Osteoblast (primary cell): ENCODE results near the gene MUC4. TPM values are rescaled to one million over a fixed set of nuclear protein-coding genes. Genes with fewer than 3 reads are reported as not detected.

ENCODE experiments used
- DNase-seq: peaks from one replicate; pipeline ENCODE4 v3.0.0; 2011; ENCODE audit warnings: low spot score, mixed read lengths; ENCODE audit not compliant: insufficient read length; ENCODE audit errors: missing footprints
- H2AFZ ChIP-seq: 2 replicates; pipeline ENCODE4 v1.6.0; 2011; ENCODE audit warnings: mild to moderate bottlenecking, low read length
- H3K27ac ChIP-seq: 2 replicates; pipeline ENCODE4 v1.5.1; 2011; ENCODE audit warnings: mild to moderate bottlenecking, low read depth, low read length, moderate library complexity
- H3K27me3 ChIP-seq: 2 replicates; pipeline ENCODE4 v1.6.0; 2012; ENCODE audit warnings: mild to moderate bottlenecking, control low read depth, inconsistent platforms, low read length, moderate library complexity; ENCODE audit not compliant: insufficient read depth
- H3K36me3 ChIP-seq: 2 replicates; pipeline ENCODE4 v1.5.1; 2011; ENCODE audit warnings: mild to moderate bottlenecking, low read length, control low read depth, moderate library complexity; ENCODE audit not compliant: insufficient read depth
- H3K4me1 ChIP-seq: 2 replicates; pipeline ENCODE4 v1.5.1; 2011; ENCODE audit warnings: mild to moderate bottlenecking, low read length, control low read depth, moderate library complexity; ENCODE audit not compliant: insufficient read depth
- H3K4me2 ChIP-seq: 2 replicates; pipeline ENCODE4 v1.6.0; 2011; ENCODE audit warnings: mild to moderate bottlenecking, low read length; ENCODE audit not compliant: insufficient read depth
- H3K4me3 ChIP-seq: fragments of 200-600 bp; sonication (generic); 3 replicates; pipeline ENCODE4 v1.5.1; 2012; ENCODE audit warnings: mild to moderate bottlenecking, low read length, inconsistent platforms; ENCODE audit not compliant: insufficient read depth
- H3K79me2 ChIP-seq: 2 replicates; pipeline ENCODE4 v1.6.0; 2012; ENCODE audit warnings: mild to moderate bottlenecking, low read length, control low read depth, inconsistent platforms; ENCODE audit not compliant: insufficient read depth
- H3K9me3 ChIP-seq: 2 replicates; pipeline ENCODE4 v1.5.1; 2011; ENCODE audit warnings: low read depth, low read length, control low read depth
- H4K20me1 ChIP-seq: 2 replicates; pipeline ENCODE4 v1.6.0; 2012; ENCODE audit warnings: mild to moderate bottlenecking, low read length, control low read depth; ENCODE audit not compliant: insufficient read depth
- CTCF ChIP-seq: IDR thresholded peaks from 2 replicates; pipeline ENCODE4 v1.5.1; 2011; ENCODE audit warnings: mild to moderate bottlenecking, low read depth, low read length, moderate library complexity; ENCODE audit errors: extremely low read depth
- total RNA-seq: library from RNA; depleted of rRNA; stranded (reverse); fragments of >200 nt; gene quantifications from 2 replicates; pipeline ENCODE4 v1.2.3, GENCODE V29; 2012

Gene MUC4
- total RNA-seq, 1 donor = not detected

- TF ChIP-seq CTCF = no peak
- Histone ChIP-seq H4K20me1 (no peaks in the 10 kb centered on the region), H3K9me3 (no peaks in the 10 kb centered on the region), H3K27ac (no peak overlapping the region), H3K4me2 (no peak overlapping the region), H3K27me3 (peaks cover 14% of the 10 kb centered on the region), H3K36me3 (no peaks in the 10 kb centered on the region), H3K79me2 (no peaks in the 10 kb centered on the region), H3K4me1 (no peaks in the 10 kb centered on the region), H2AFZ (no peak overlapping the region), H3K4me3 (no peak overlapping the region)
- DNase-seq = peak; percentile 22
These were observed 65.0 kb downstream of the MUC4 start for GRCh38 chr3:195746751-195747150.

GRCh38 chr3:195746346-195746745 lies 65.4 kb downstream of the MUC4 start:
- no peaks in the 10 kb centered on the region for H4K20me1 ChIP-seq
- no peak overlapping the region for H3K4me3 ChIP-seq
- DNase-seq = no peak
- H3K4me2 ChIP-seq = no peak overlapping the region
- no peaks in the 10 kb centered on the region for H3K4me1 ChIP-seq
- no peak for TF ChIP-seq CTCF
- no peaks in the 10 kb centered on the region for H3K36me3 ChIP-seq
- no peaks in the 10 kb centered on the region for H3K79me2 ChIP-seq
- no peaks in the 10 kb centered on the region for H3K9me3 ChIP-seq
- no peak overlapping the region for H3K27ac ChIP-seq
- no peak overlapping the region for H2AFZ ChIP-seq
- peaks cover 14% of the 10 kb centered on the region for H3K27me3 ChIP-seq

GRCh38 chr3:195744437-195744836 lies 67.3 kb downstream of the MUC4 start:
- H3K27me3 ChIP-seq = peaks cover 17% of the 10 kb centered on the region
- H3K4me1 ChIP-seq = no peaks in the 10 kb centered on the region
- H4K20me1 ChIP-seq = no peaks in the 10 kb centered on the region
- no peak for DNase-seq
- no peaks in the 10 kb centered on the region for H3K9me3 ChIP-seq
- TF ChIP-seq CTCF = no peak
- H3K4me3 ChIP-seq = no peak overlapping the region
- H2AFZ ChIP-seq = no peak overlapping the region
- no peak overlapping the region for H3K4me2 ChIP-seq
- H3K27ac ChIP-seq = no peak overlapping the region
- no peaks in the 10 kb centered on the region for H3K79me2 ChIP-seq
- no peaks in the 10 kb centered on the region for H3K36me3 ChIP-seq

GRCh38 chr3:195739561-195740111 lies 72.1 kb downstream of the MUC4 start:
- H3K27me3 ChIP-seq = peaks cover 17% of the 10 kb centered on the region
- H4K20me1 ChIP-seq = no peaks in the 10 kb centered on the region
- no peak for TF ChIP-seq CTCF
- no peak overlapping the region for H3K4me3 ChIP-seq
- H3K4me1 ChIP-seq = no peaks in the 10 kb centered on the region
- H3K36me3 ChIP-seq = no peaks in the 10 kb centered on the region
- no peak overlapping the region for H3K27ac ChIP-seq
- no peak overlapping the region for H2AFZ ChIP-seq
- H3K79me2 ChIP-seq = no peaks in the 10 kb centered on the region
- no peak for DNase-seq
- H3K4me2 ChIP-seq = no peak overlapping the region
- H3K9me3 ChIP-seq = no peaks in the 10 kb centered on the region
